DMS153 treated with DMSO at 0.1 percent for 48 hours (cell line): ENCODE data around the gene PEF1.
"Not testable (repeated sequence)": the region's sequence is repeated elsewhere in the genome, so short reads cannot be mapped to it uniquely, and the experiment has no call there.

Experiments used
- DNase-seq: peaks from one replicate; lab custom pipeline; 2025; ENCODE audit not compliant: unreplicated experiment; lab: John Stamatoyannopoulos, UW

The PEF1 gene

GRCh38 chr1:31615939-31616338 lies 28.7 kb downstream of the PEF1 start:
- DNase-seq: no peak

DNA sequence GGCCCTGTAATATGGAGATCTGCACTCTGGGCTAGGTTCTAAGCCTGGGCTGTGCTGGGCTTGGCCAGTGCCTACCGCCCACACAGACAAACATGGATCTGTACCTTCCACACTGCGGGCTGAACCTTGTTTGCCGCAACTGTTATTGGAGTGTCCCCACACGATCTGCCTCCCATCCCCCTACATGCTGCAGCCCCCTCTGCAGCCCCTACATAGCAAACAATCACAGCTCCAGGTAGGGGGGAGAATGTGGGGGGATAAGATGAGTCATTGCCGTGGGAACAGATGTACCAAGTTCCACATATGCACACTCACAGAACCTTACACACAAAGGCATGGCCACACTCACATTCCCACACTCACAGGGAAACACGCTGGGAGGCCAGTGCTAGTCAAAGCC lies 29.3 kb downstream of the PEF1 start:
- no peak for DNase-seq

- DNase-seq: no peak
These were observed 30.2 kb downstream of the PEF1 start for GRCh38 chr1:31614414-31615005.

DNA sequence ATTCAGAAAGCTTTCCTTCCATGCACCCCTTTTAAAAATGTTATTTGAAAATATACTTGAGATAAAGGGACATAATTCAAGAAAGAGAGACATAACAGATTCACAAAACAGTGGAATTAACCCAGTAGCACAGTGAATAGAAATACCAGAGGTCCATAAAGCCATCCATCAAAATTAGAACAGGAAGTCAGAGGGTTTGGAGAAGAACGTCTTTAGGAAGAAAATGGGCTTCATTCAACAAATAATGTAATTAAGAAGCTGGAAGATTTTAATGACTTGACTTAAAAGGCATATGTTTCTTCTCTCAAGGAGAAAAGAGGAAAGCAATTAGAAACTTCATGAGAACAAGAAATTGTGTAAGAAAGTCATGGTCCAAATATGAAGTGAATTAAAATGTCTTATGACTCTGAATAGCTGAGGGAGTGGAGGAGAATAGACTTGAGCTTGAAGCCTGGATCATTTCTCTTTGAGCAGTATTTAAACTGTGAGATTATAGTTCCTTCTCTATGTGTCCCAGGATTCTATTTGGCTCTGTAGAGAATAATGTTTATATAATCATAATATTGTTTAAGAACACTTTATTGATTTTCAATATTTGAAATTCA lies 35.1 kb downstream of the PEF1 start:
- DNase-seq: no peak

GRCh38 chr1:31607360-31607759 lies 37.3 kb downstream of the PEF1 start:
- no peak for DNase-seq

- no peak for DNase-seq
These were observed 38.7 kb downstream of the PEF1 start for GRCh38 chr1:31605908-31606427.

GRCh38 chr1:31602081-31602480 lies 42.6 kb downstream of the PEF1 start:
- DNase-seq: no peak

GRCh38 chr1:31600641-31601040 lies 44.0 kb downstream of the PEF1 start:
- no peak for DNase-seq

DNA sequence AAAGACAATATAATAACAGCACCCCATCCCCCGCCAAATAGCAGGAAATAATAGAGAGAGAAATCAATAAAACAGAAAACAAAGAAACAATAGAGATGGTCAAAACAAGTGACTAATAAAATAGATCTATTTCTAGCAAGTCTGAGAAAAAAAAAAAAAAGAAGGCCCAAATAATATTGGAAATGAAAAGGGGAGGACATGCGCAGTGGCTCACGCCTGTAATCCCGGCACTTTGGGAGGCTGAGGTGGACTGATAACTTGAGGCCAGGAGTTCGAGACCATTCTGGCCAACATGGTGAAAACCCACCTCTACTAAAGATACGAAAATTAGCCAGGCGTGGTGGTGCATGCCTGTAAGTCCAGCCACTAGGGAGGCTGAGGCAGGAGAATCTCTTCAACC lies 45.7 kb downstream of the PEF1 start:
- no peak for DNase-seq

DNA sequence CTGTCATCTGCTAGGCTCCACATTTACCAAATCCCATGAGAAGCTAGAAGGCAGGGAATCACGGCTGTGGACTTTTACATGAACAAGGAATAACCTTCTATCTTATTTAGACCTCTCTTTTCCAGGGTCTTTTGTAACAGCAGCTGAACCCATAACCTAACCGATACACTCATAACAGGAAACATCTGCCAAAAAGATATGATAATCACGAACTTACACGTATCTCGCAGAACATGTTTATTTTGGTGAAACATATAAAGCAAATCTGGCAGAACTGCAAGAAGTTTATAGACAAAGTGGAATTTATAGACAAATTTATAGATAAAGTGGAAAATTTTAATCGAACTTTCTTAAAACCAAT lies 48.0 kb downstream of the PEF1 start:
- DNase-seq: no peak

- DNase-seq: no peak
These were observed 48.6 kb downstream of the PEF1 start for GRCh38 chr1:31595836-31596736.

DNA sequence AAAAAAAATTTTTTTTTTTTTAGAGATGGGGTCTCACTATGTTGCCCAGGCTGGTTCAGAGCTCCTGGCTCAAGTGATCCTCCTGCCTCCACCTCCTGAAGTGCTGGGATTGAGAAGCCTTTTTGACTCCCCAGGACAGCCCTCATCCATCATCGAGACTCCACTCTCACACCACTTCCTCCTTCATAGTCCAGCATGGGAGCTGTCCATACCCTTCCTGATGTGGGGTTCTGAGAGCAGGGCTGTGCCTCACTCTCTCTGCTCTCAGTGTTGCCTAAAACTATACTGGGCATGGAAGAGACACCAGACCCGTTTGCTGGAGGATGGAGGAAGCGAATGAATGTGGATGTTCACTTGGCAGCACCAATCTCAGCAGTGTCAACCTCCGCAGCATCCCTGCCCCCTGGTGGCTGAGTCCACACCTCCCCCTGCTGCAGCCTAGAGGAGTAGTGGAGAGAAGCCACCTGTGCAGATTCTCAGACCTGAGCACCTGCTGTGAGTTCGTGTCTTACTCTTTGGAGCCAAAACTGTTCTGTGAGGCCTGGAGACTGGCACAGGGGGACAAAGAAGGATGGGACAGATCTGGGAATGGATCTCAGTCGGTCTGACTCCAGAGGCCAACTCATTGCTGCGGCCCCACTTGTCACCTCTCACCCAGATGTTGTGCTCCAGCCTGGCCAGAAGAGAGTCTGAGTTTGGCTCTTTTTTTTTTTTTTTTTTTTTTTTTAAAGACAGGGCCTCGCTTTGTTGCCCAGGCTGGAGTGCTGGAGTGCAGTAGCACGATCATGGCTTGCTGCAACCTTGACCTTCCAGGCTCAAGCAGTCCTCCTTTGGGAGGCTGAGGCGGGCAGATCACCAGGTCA lies 50.7 kb downstream of the PEF1 start:
- DNase-seq: peak; percentile 92

DNA sequence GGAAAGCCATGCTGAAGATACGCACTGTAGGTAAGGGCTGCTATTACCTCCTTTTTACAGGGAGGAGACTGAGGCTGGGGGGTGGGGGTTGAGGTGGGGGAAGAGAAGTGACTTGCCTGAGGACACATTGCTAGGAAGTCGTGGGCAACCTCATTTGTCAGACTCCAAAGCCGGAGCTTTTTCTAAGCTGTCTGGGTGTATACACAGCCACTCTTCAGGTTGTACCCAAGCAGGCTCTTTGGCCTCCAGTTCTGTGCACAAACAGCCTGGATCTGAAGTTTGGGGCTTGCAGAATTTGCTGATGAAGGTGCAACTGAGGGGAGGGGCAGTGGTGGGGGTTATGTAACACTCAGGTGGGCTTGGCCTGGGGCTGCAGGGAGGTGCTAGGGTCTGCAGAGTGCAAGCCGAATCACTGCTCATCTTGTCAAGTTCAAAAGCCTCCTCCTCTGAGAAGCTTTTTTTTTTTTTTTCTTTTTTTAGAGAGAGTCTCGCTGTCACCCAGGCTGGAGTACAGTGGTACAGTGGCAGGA lies 51.5 kb downstream of the PEF1 start:
- no peak for DNase-seq

GRCh38 chr1:31592132-31592531 lies 52.5 kb downstream of the PEF1 start:
- no peak for DNase-seq

DNA sequence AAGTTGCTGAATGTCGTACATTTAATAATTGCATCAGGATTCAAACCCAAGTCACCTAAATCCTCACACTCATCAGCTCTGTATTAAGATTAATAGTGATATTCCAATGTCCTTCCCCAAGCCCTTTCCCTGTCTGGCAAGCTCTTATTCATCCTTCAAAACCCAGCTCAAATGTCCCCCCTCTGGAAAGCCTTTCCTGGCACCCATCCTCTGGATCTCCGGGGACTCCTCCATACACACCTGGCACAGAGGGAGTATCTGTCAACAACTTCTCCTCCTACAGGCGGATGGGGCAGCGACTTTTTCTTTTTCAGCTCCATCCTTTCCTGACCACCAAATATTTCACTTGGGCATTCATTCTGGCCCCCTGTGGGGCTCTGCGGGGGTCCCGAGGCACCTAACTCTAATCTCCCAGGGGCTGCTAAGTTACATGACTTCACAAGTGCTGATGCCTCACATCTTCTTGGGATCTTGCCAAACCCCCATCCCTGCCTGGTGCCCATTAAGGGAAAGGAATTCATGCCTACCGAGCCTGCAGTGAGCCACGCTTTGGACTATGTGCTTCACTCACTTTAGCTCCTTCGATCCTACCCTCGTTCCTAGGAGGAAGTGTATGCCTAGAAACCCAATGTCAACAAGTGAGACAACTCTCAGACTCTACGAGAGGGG lies 53.1 kb downstream of the PEF1 start:
- no peak for DNase-seq

DNA sequence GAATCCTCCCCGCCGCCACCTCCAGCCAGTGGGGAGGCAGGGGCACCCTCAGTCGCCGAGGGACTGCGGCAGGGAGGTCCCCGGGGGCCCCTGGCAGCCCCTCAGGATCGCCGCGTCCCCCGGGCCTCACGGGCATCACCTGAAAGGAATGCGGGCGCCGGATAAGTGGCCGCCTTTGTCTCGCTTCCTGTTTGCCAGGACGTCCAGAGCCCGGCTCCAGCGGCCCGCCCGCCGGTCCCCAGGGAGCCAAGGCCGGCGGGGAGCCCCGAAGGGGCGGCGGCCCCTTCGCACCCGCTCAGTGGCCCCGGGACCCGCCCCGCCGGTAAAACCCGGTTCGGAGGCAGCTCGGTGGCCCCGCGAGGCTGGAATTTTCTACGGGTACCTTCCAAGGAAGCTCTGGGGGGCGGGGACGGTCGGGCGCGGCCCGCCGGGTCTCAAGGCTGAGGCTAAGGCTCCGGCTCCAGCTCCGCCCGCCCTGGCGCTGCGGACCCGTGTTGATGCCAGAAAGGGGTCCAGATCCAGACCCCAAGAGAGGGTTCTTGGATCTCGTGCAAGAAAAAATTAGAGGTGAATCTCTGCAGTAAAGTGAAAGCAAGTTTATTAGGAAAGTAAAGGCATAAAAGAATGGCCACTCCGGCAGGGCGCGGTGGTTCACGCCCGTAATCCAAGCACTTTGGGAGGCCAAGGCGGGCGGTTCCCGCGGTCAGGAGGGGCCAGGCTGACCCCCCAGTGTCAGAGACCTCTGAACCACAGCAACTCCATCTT lies 55.7 kb downstream of the PEF1 start:
- DNase-seq: peak; percentile 34

DNA sequence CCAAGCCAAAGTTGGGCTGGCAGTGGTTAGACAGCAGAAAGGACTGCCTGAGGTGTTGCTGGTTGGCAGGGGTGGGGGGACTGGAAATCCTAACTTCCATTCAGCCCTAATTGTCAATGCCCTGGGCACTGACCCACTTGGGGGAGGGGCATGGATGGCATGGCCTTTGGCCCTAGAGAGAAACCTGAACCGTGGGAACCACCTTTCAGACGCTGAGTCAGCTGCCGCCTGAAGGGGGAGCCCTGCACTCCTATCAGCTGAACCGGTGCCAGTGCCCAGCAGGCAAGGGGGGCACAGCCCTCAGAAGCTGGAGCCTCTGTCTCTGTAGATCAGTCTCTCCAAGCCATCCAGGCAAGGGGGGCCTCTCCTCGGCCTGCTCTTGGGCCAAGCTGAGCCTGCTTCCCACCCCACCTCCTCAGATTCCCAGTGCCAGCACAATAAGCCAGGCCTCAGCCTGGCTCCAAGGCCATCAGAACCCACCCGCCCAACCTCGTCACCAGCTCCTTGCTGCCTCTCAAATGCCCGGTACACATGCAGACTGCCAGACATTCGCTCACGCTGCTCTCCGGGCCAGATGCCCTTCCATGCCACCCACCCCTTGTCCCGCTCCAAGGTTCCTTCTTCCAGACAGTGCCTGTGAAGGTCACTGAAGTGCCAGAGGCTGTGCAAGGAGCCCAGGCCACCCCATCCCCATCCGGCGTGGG lies 56.8 kb downstream of the PEF1 start:
- DNase-seq: peak; percentile 84

- DNase-seq: not testable (repeated sequence)
These were observed 57.4 kb downstream of the PEF1 start for GRCh38 chr1:31587328-31587699.
